ENCODE measurements around the gene RAB3IL1.

The RAB3IL1 gene

DNA sequence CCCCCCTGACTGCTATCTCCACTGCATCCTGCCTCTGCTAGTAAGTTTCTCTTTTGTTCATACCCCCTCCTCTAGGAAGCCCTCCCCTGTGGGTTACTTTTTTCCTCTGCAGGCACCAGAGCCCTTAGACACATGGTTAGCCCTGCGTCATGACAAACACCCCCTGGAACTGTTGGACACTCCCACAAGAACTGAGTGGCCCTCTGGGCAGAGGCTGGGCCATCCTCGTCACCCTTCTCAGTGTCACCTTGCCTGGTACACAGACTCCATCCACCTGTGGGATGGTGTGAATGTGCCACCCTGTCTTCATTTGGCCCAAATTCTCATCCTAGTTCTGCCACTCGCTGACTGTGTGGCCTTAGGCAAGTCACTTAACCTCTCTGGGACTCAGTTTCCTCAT is 4.1 kb upstream of the RAB3IL1 start:
- H3K27ac Mint-ChIP-seq = no peak overlapping the region
- peaks cover 11 to 13% of the 10 kb centered on the region in 2 donors for H3K4me1 Mint-ChIP-seq (ENCODE audit: low read depth in 2 of 2)
- DNase-seq (no peak), ATAC-seq (replicated peaks) (no peak)
- no peaks in the 10 kb centered on the region for H3K36me3 Mint-ChIP-seq (ENCODE audit: insufficient read depth)
- H3K9me3 Mint-ChIP-seq = no peaks in the 10 kb centered on the region
- H3K4me3 Mint-ChIP-seq = no peak overlapping the region
- H3K27me3 Mint-ChIP-seq = peaks cover 59 to 85% of the 10 kb centered on the region in 2 donors

DNA sequence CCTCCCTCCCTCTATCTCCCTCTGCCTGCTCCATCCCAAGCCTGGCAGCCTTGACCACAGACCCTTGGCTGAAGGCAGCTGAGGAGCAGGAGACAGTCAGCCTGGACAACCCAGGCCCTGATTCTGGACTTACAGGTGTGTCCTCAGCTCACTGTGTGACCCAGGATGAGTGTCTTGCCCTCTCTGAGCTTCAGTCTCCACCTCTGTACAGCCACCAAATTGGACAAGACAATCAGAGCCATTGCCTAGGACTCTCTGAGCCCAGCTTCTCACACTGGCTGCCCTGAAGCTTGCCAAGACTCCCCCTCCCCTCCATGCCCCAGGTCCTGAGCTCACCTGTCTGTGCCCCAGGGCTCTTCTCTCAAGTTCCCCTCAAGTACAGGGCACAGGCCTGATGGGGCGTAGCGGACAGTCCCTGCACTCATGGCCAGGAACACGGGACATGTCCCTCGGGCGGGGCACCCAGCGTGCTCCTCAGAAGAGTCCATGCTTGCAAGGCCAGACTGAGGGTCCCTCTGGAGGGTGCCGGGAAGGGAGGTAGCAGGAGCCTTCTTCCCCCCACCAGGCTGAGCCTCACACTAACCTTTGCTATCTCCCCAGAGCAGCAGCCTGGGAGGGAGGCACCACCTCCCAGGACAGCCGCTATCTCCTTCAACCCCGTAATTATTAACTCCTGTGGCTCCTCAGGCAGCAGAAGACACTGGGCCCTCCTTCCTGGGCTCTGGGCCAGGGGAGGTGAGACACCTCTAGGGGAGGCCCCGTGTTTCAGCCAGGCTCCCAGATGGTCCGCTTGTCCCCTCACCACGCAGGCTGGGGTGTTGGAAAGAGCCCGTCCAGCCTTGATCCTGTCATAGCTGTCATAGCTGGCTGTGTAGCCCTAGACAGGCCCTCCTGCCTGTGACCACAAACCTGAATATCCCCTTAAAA is 2.6 kb upstream of the RAB3IL1 start:
- no peak overlapping the region for H3K27ac Mint-ChIP-seq
- H3K4me1 Mint-ChIP-seq (ENCODE audit: low read depth in 2 of 2) = peaks cover 11 to 13% of the 10 kb centered on the region in 2 donors
- DNase-seq (no peak), ATAC-seq (replicated peaks) (no peak)
- no peak overlapping the region for H3K4me3 Mint-ChIP-seq
- no peaks in the 10 kb centered on the region for H3K9me3 Mint-ChIP-seq
- H3K27me3 Mint-ChIP-seq = peaks cover 70 to 94% of the 10 kb centered on the region in 2 donors
- no peaks in the 10 kb centered on the region for H3K36me3 Mint-ChIP-seq (ENCODE audit: insufficient read depth)

DNA sequence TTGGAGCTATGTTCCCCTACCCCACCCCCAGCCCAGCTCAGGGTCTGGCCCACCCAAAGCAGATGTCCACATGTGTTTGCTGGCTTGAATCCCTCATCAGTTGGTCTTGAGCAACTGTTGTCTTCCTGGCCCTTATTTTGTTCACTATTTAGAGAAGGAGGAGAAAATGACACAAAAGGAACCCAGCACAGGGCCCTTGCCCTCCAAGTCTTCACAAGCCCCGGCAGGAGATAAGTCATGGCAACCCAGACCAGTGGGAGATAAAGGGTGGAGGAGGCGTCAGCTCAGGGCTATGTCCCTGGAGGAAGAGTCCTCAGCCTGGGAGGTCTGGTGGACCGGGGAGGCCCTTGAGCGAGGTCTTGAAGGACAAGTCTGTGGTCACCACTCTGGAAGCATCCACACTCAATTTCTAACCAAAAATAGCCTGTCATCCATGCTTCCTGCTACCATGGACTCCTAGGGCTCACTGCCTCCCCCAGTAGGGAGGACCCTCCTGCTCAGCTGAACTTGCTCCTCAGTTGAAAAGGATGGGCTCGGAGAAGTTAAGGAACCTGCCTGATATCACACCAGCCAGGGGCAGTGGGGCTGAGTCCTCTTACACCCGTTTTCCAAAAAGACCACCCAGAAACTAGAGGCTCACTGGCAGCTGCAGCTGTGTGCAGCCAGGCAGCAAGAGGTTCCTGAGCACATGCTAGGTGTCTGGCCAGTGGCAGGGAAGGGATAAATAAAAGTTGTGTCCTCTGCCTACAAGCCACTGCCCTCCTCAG is 1.8 kb upstream of the RAB3IL1 start:
- H3K4me3 Mint-ChIP-seq = no peak overlapping the region
- H3K27ac Mint-ChIP-seq = no peak overlapping the region
- ATAC-seq (replicated peaks) = no peak
- peaks cover 11 to 13% of the 10 kb centered on the region in 2 donors for H3K4me1 Mint-ChIP-seq (ENCODE audit: low read depth in 2 of 2)
- H3K9me3 Mint-ChIP-seq = no peaks in the 10 kb centered on the region
- no peaks in the 10 kb centered on the region for H3K36me3 Mint-ChIP-seq (ENCODE audit: insufficient read depth)
- peaks cover 67 to 94% of the 10 kb centered on the region in 2 donors for H3K27me3 Mint-ChIP-seq
- no peak for DNase-seq

GRCh38 chr11:61918251-61918937 is 1.0 kb upstream of the RAB3IL1 start:
- H3K27me3 Mint-ChIP-seq = peaks cover 66 to 94% of the 10 kb centered on the region in 2 donors

GRCh38 chr11:61916737-61917333 is 531 bp downstream of the RAB3IL1 start:
- Mint-ChIP-seq H3K4me3 (peak overlapping the region; percentile 20 to 34), H3K27ac (no peak overlapping the region), H3K9me3 (no peaks in the 10 kb centered on the region), H3K4me1 (ENCODE audit: low read depth in 2 of 2) (peaks cover 11 to 13% of the 10 kb centered on the region in 2 donors), H3K36me3 (ENCODE audit: insufficient read depth) (no peaks in the 10 kb centered on the region), H3K27me3 (peaks cover 68 to 97% of the 10 kb centered on the region in 2 donors)
- DNase-seq = no peak
- peak; percentile 10 for ATAC-seq (replicated peaks)

More at GRCh38 chr11:61918251-61918937, 1.0 kb upstream of the RAB3IL1 start:
- DNase-seq (no peak), ATAC-seq (replicated peaks) (no peak)
- H3K4me3 Mint-ChIP-seq = peak overlapping the region; percentile 72 to 76
- peaks cover 11 to 13% of the 10 kb centered on the region in 2 donors for H3K4me1 Mint-ChIP-seq (ENCODE audit: low read depth in 2 of 2)
- H3K36me3 Mint-ChIP-seq (ENCODE audit: insufficient read depth) = no peaks in the 10 kb centered on the region
- H3K9me3 Mint-ChIP-seq = no peaks in the 10 kb centered on the region
- H3K27ac Mint-ChIP-seq = no peak overlapping the region

- Mint-ChIP-seq H3K4me1 (ENCODE audit: low read depth in 2 of 2) (peaks cover 11 to 13% of the 10 kb centered on the region in 2 donors), H3K9me3 (no peaks in the 10 kb centered on the region), H3K4me3 (no peak overlapping the region), H3K36me3 (ENCODE audit: insufficient read depth) (peaks cover 2% of the 10 kb centered on the region), H3K27ac (no peak overlapping the region), H3K27me3 (peaks cover 52 to 82% of the 10 kb centered on the region in 2 donors)
- DNase-seq (no peak), ATAC-seq (replicated peaks) (no peak)
Observed at GRCh38 chr11:61914471-61915171, 2.7 kb downstream of the RAB3IL1 start.

DNA sequence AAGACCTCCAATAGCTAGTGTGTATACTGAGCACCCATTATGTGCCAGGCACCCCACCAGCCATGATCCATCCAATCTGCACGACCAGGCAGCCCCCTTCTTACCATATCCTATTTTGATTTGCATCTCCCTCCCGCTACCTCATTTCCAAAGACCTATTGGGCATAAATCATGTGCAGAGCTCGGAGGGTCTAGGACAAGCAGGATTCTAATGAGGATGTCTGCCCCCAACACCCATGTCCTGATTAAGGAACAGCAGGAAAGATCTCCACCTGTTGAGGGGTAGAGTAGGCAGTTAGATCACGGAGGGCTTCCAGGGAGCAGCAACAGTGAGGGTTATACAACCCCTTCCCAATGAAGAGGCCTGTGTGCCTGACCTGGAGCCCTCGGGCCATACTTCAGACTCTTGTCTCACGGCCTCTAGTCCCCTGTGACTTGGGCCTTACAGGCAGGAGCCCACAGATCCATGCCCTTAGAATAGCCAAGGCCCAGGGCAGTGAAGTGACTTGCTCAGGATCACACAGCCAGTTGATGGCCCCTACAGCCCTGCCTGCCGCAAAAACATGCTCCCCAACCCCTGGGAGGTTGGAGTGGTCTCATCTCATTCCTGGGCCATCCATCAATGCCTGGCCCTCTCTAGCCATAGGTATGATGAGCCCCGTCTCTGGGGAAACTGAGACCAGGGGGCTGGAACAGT is 3.5 kb downstream of the RAB3IL1 start:
- no peak overlapping the region for H3K27ac Mint-ChIP-seq
- H3K27me3 Mint-ChIP-seq = peaks cover 45 to 75% of the 10 kb centered on the region in 2 donors
- H3K4me1 Mint-ChIP-seq (ENCODE audit: low read depth in 2 of 2) = peaks cover 11 to 13% of the 10 kb centered on the region in 2 donors
- H3K9me3 Mint-ChIP-seq = no peaks in the 10 kb centered on the region
- no peak for ATAC-seq (replicated peaks)
- H3K36me3 Mint-ChIP-seq (ENCODE audit: insufficient read depth) = peaks cover 2% of the 10 kb centered on the region
- no peak overlapping the region for H3K4me3 Mint-ChIP-seq
- DNase-seq = no peak

- peaks cover 38 to 68% of the 10 kb centered on the region in 2 donors for H3K27me3 Mint-ChIP-seq
- no peak overlapping the region for H3K27ac Mint-ChIP-seq
- H3K36me3 Mint-ChIP-seq (ENCODE audit: insufficient read depth) = peaks cover 2% of the 10 kb centered on the region
- H3K4me3 Mint-ChIP-seq = no peak overlapping the region
- no peak for DNase-seq
- no peaks in the 10 kb centered on the region for H3K9me3 Mint-ChIP-seq
- ATAC-seq (replicated peaks) = no peak
- peaks cover 6 to 7% of the 10 kb centered on the region in 2 donors for H3K4me1 Mint-ChIP-seq (ENCODE audit: low read depth in 2 of 2)
Observed at GRCh38 chr11:61912991-61913698, 4.2 kb downstream of the RAB3IL1 start.

GRCh38 chr11:61912530-61912898 is 4.9 kb downstream of the RAB3IL1 start:
- no peak overlapping the region for H3K27ac Mint-ChIP-seq
- ATAC-seq (replicated peaks) (no peak), DNase-seq (no peak)
- H3K4me1 Mint-ChIP-seq (ENCODE audit: low read depth in 2 of 2) = peaks cover 0 to under 1% of the 10 kb centered on the region in 2 donors
- H3K9me3 Mint-ChIP-seq = no peaks in the 10 kb centered on the region
- H3K4me3 Mint-ChIP-seq = no peak overlapping the region
- peaks cover 2% of the 10 kb centered on the region for H3K36me3 Mint-ChIP-seq (ENCODE audit: insufficient read depth)
- peaks cover 31 to 61% of the 10 kb centered on the region in 2 donors for H3K27me3 Mint-ChIP-seq

DNA sequence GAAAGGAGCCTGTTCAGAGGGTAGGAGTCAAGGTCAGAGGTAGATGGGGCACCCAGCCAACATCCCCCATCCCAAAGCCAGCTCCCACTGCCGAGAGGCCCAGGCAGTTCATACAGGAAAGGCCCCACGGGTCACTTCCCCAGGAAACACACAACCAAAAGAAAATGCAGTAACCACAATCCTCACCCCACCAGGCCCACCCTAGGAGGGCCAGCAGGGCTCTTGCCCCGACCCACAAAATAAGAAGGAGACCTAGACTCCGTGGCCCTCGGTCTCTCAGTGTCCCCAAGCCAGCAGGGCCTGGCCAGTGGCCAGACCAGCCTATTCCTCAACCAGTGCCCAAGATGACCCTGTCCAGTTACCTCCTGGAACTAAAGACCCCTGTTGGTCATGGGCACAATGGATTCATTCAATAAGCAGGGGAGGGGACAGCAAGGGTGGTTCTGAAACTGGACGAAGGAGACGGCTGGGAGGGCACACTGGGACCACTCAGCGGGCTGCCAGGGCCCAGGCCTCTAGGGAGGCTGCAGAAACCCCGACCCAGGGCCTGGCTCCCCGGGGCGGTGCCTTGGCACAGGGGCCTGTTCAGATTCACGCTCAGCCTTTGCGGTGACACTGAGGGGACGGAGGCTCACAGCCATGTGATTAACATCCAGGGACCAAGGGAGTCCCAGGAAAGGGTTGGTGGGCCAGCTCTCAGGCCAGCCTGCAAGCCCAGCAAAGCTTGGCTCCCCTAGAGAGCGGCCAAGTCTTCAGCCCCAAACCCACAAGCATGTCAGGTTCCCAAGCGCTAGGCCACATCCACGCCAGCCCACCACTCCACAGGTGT is 5.5 kb downstream of the RAB3IL1 start:
- Mint-ChIP-seq H3K27ac (no peak overlapping the region), H3K27me3 (peaks cover 31 to 58% of the 10 kb centered on the region in 2 donors), H3K9me3 (no peaks in the 10 kb centered on the region), H3K4me3 (no peak overlapping the region), H3K4me1 (ENCODE audit: low read depth in 2 of 2) (no peaks in the 10 kb centered on the region), H3K36me3 (ENCODE audit: insufficient read depth) (peaks cover 2% of the 10 kb centered on the region)
- no peak for DNase-seq
- ATAC-seq (replicated peaks) = no peak

GRCh38 chr11:61911128-61911700 is 6.2 kb downstream of the RAB3IL1 start:
- ATAC-seq (replicated peaks) (no peak), DNase-seq (no peak)
- no peaks in the 10 kb centered on the region for H3K4me1 Mint-ChIP-seq (ENCODE audit: low read depth in 2 of 2)
- peaks cover 26 to 51% of the 10 kb centered on the region in 2 donors for H3K27me3 Mint-ChIP-seq
- no peaks in the 10 kb centered on the region for H3K9me3 Mint-ChIP-seq
- no peak overlapping the region for H3K27ac Mint-ChIP-seq
- H3K36me3 Mint-ChIP-seq (ENCODE audit: insufficient read depth) = peaks cover 2% of the 10 kb centered on the region
- H3K4me3 Mint-ChIP-seq = no peak overlapping the region

Measured in effector memory CD8-positive, alpha-beta T cell (primary cell).